T-helper 1 cell treated with Interleukin-12 subunit alpha and Interleukin-12 subunit beta and Interleukin-4 antibody, amounts not matched to agents 30 μg/mL and 1 μg/mL, for 36 hours (primary cell): Measurements from ENCODE around the gene SCT.

Experiments used
- H3K27ac Mint-ChIP-seq: one replicate; pipeline ENCODE4 v1.8.0; 2021; ENCODE audit warnings: mild to moderate bottlenecking, mixed read lengths
- H3K27me3 Mint-ChIP-seq: one replicate; pipeline ENCODE4 v1.8.0; 2021; ENCODE audit warnings: low read depth, mixed read lengths
- H3K36me3 Mint-ChIP-seq: one replicate; pipeline ENCODE4 v1.8.0; 2021; ENCODE audit warnings: low read depth, mixed read lengths
- H3K4me1 Mint-ChIP-seq: one replicate; pipeline ENCODE4 v1.8.0; 2021; ENCODE audit warnings: low read depth, mixed read lengths
- H3K4me3 Mint-ChIP-seq: one replicate; pipeline ENCODE4 v1.8.0; 2021; ENCODE audit warnings: mild to moderate bottlenecking, moderate library complexity, mixed read lengths
- H3K9me3 Mint-ChIP-seq: one replicate; pipeline ENCODE4 v1.8.0; 2021; ENCODE audit warnings: mixed read lengths

The SCT gene

GRCh38 chr11:626475-627307 is at the start of gene SCT:
TSS of gene SCT (minus strand) at chr11:627181. CDS start at chr11:627143, 38 bp downstream.
- H3K9me3 Mint-ChIP-seq: no peaks in the 10 kb centered on the region
- H3K4me3 Mint-ChIP-seq: no peak within 1 kb of the TSS
- H3K36me3 Mint-ChIP-seq: peaks cover 1% of the 10 kb centered on the region
- peaks cover 23% of the 10 kb centered on the region for H3K27me3 Mint-ChIP-seq
- H3K27ac Mint-ChIP-seq: no peak within 1 kb of the TSS
- peaks cover 16% of the 10 kb centered on the region for H3K4me1 Mint-ChIP-seq

GRCh38 chr11:674406-674805 is 47.4 kb upstream of the SCT start:
- H3K4me1 Mint-ChIP-seq: no peaks in the 10 kb centered on the region
- no peaks in the 10 kb centered on the region for H3K27me3 Mint-ChIP-seq
- H3K36me3 Mint-ChIP-seq: peaks cover 20% of the 10 kb centered on the region
- H3K9me3 Mint-ChIP-seq: no peaks in the 10 kb centered on the region
- H3K27ac Mint-ChIP-seq: no peak overlapping the region
- H3K4me3 Mint-ChIP-seq: no peak overlapping the region

- Mint-ChIP-seq H3K36me3 (peaks cover 20% of the 10 kb centered on the region), H3K4me1 (no peaks in the 10 kb centered on the region), H3K27ac (no peak overlapping the region), H3K27me3 (no peaks in the 10 kb centered on the region), H3K4me3 (no peak overlapping the region), H3K9me3 (no peaks in the 10 kb centered on the region)
Measured at GRCh38 chr11:673866-674265, 46.9 kb upstream of the SCT start.

- H3K27me3 Mint-ChIP-seq: no peaks in the 10 kb centered on the region
- no peak overlapping the region for H3K27ac Mint-ChIP-seq
- H3K4me1 Mint-ChIP-seq: peaks cover 1% of the 10 kb centered on the region
- H3K4me3 Mint-ChIP-seq: no peak overlapping the region
- H3K9me3 Mint-ChIP-seq: no peaks in the 10 kb centered on the region
- peaks cover 9% of the 10 kb centered on the region for H3K36me3 Mint-ChIP-seq
Measured at GRCh38 chr11:665704-666281, 38.8 kb upstream of the SCT start.

GRCh38 chr11:665062-665703 is 38.2 kb upstream of the SCT start:
- Mint-ChIP-seq H3K27me3 (no peaks in the 10 kb centered on the region), H3K4me3 (no peak overlapping the region), H3K36me3 (peaks cover 9% of the 10 kb centered on the region), H3K27ac (no peak overlapping the region), H3K9me3 (no peaks in the 10 kb centered on the region), H3K4me1 (peaks cover 1% of the 10 kb centered on the region)

GRCh38 chr11:662689-663274 is 35.8 kb upstream of the SCT start:
- H3K36me3 Mint-ChIP-seq: peaks cover 5% of the 10 kb centered on the region
- no peak overlapping the region for H3K4me3 Mint-ChIP-seq
- H3K27me3 Mint-ChIP-seq: no peaks in the 10 kb centered on the region
- H3K27ac Mint-ChIP-seq: no peak overlapping the region
- no peaks in the 10 kb centered on the region for H3K9me3 Mint-ChIP-seq
- peaks cover 1% of the 10 kb centered on the region for H3K4me1 Mint-ChIP-seq

GRCh38 chr11:660681-661444 is 33.9 kb upstream of the SCT start:
- Mint-ChIP-seq H3K4me1 (peaks cover 1% of the 10 kb centered on the region), H3K27ac (no peak overlapping the region), H3K4me3 (no peak overlapping the region), H3K9me3 (no peaks in the 10 kb centered on the region), H3K27me3 (no peaks in the 10 kb centered on the region), H3K36me3 (peaks cover 2% of the 10 kb centered on the region)

GRCh38 chr11:660281-660680 is 33.3 kb upstream of the SCT start:
- Mint-ChIP-seq H3K27ac (no peak overlapping the region), H3K27me3 (no peaks in the 10 kb centered on the region), H3K9me3 (no peaks in the 10 kb centered on the region), H3K36me3 (peaks cover 2% of the 10 kb centered on the region), H3K4me1 (peaks cover 1% of the 10 kb centered on the region), H3K4me3 (no peak overlapping the region)

- Mint-ChIP-seq H3K4me1 (peaks cover 1% of the 10 kb centered on the region), H3K27ac (no peak overlapping the region), H3K9me3 (no peaks in the 10 kb centered on the region), H3K27me3 (no peaks in the 10 kb centered on the region), H3K4me3 (no peak overlapping the region), H3K36me3 (peaks cover 2% of the 10 kb centered on the region)
Measured at GRCh38 chr11:659532-660085, 32.6 kb upstream of the SCT start.

- Mint-ChIP-seq H3K36me3 (peaks cover 2% of the 10 kb centered on the region), H3K9me3 (no peaks in the 10 kb centered on the region), H3K4me1 (peaks cover 1% of the 10 kb centered on the region), H3K27ac (no peak overlapping the region), H3K4me3 (no peak overlapping the region), H3K27me3 (no peaks in the 10 kb centered on the region)
Measured at GRCh38 chr11:657691-658126, 30.7 kb upstream of the SCT start.

GRCh38 chr11:656866-657265 is 29.9 kb upstream of the SCT start:
- no peaks in the 10 kb centered on the region for H3K36me3 Mint-ChIP-seq
- H3K27ac Mint-ChIP-seq: no peak overlapping the region
- no peaks in the 10 kb centered on the region for H3K9me3 Mint-ChIP-seq
- no peaks in the 10 kb centered on the region for H3K27me3 Mint-ChIP-seq
- no peaks in the 10 kb centered on the region for H3K4me1 Mint-ChIP-seq
- H3K4me3 Mint-ChIP-seq: no peak overlapping the region

GRCh38 chr11:656426-656825 is 29.4 kb upstream of the SCT start:
- Mint-ChIP-seq H3K9me3 (no peaks in the 10 kb centered on the region), H3K27ac (no peak overlapping the region), H3K27me3 (no peaks in the 10 kb centered on the region), H3K4me3 (no peak overlapping the region), H3K4me1 (no peaks in the 10 kb centered on the region), H3K36me3 (peaks cover under 1% of the 10 kb centered on the region)

- Mint-ChIP-seq H3K4me1 (no peaks in the 10 kb centered on the region), H3K4me3 (no peak overlapping the region), H3K27ac (no peak overlapping the region), H3K36me3 (peaks cover 2% of the 10 kb centered on the region), H3K27me3 (no peaks in the 10 kb centered on the region), H3K9me3 (no peaks in the 10 kb centered on the region)
Measured at GRCh38 chr11:655036-655726, 28.2 kb upstream of the SCT start.
